ENCODE data around the gene DPEP1. TPM values are rescaled to one million over a fixed set of nuclear protein-coding genes. Genes with fewer than 3 reads are reported as not detected.

Gene DPEP1
- total RNA-seq, 1 experiment from 2014 or later: 1.1 TPM

DNA sequence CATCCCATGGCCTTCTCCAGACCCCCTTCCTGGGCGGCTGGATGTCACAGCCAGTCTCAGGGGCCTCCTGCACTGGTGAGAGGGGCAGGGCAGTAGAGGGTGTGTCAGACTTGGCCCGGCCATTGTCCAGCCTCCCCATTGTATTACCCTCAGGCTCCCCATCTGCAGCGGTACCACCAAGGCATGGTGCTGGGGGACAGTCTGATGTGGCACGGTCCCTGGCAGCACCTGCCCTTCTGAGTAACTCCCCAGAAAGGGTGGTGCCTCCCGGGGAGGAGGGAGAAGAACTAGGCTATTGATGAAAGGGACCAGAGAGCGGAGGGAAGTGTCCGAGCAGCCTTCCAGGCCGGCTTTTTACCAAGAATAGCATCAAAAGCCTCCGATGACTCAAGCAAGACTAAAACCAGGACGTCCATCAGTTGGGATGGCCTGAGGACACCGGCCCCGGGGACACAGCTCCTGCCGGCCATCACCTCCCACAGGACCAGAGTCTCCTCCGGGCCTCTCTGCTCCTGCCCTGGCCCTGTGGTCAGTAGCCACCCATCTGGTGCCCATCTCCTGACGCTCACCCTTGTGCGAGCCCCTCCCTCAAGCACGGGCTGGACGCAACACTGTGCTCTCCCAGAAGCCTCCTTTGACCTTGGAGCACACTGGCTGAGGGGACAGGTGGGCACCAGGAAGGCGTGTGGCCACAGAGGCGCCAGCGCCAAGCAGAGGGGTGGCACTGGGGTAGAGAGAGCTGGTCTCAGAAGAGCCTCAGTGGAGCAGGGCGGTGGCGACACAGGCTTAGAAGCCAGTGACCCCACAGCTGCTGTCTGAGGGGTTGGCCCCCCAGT, 43.7 kb upstream of the DPEP1 start:
- no peaks in the 10 kb centered on the region for H3K4me1 ChIP-seq (ENCODE audit: insufficient read depth, low read length)
- H3K4ac ChIP-seq (ENCODE audit: low read depth, low read length): no peak overlapping the region
- H4K8ac ChIP-seq (replicated peaks; ENCODE audit: insufficient read length, low read depth, low read length): no peak overlapping the region
- H4K20me1 ChIP-seq (ENCODE audit: control insufficient read depth, insufficient read depth, insufficient read length): no peaks in the 10 kb centered on the region
- H3K27me3 ChIP-seq (ENCODE audit: insufficient read depth, low read length): no peaks in the 10 kb centered on the region
- H3K23ac ChIP-seq (ENCODE audit: insufficient read length, low read depth, low read length): no peak overlapping the region
- no peak overlapping the region for H4K91ac ChIP-seq (ENCODE audit: insufficient read length, low read depth, low read length)
- Mint-ChIP-seq H3K27me3 (ENCODE audit: low read depth) (peaks cover 28% of the 10 kb centered on the region), H3K36me3 (ENCODE audit: insufficient read depth in 1 of 3, low read depth in 3 of 3) (peaks cover 0 to 10% (median 0%) of the 10 kb centered on the region in 3 experiments; a peak in 2 of 7 replicates), H3K27ac (no peak overlapping the region), H3K4me3 (no peak overlapping the region), H3K9me3 (no peaks in the 10 kb centered on the region), H3K4me1 (peaks cover 16 to 19% of the 10 kb centered on the region in 2 experiments)
- no peaks in the 10 kb centered on the region for H3K9me3 ChIP-seq (ENCODE audit: control insufficient read depth, low read depth, low read length)
- no peak overlapping the region for H3K9ac ChIP-seq (ENCODE audit: extremely low read depth, insufficient read length, low read length)
- H3K79me1 ChIP-seq (ENCODE audit: insufficient read depth, low read depth, low read length, poor library complexity, severe bottlenecking): no peaks in the 10 kb centered on the region
- H3K79me2 ChIP-seq (ENCODE audit: insufficient read depth, low read length): no peaks in the 10 kb centered on the region
- WGBS (ENCODE audit: extremely low coverage, insufficient read length, low lambda C conversion rate): no CpG with 5 or more reads among the region's 23 CpGs
- no peak overlapping the region for H2BK120ac ChIP-seq (ENCODE audit: low read depth, low read length, poor library complexity, severe bottlenecking)
- H3K27ac ChIP-seq (ENCODE audit: insufficient read length, low read depth, low read length): no peak overlapping the region
- no peak overlapping the region for H2AFZ ChIP-seq (ENCODE audit: low read length)
- no peak overlapping the region for H4K5ac ChIP-seq (ENCODE audit: insufficient read length, low read depth, low read length)
- no peak overlapping the region for H3K14ac ChIP-seq (ENCODE audit: insufficient read depth, low read length)
- H2BK15ac ChIP-seq (ENCODE audit: low read depth, low read length): no peak overlapping the region
- no peak overlapping the region for H3K56ac ChIP-seq (ENCODE audit: insufficient read length, low read depth, low read length)
- no peak overlapping the region for H3K18ac ChIP-seq (ENCODE audit: insufficient read length, low read depth, low read length)
- no peak overlapping the region for H2AK5ac ChIP-seq (ENCODE audit: insufficient read length, low read length)
- H3K4me2 ChIP-seq (ENCODE audit: insufficient read depth, insufficient read length, low read length): no peak overlapping the region
- H2BK5ac ChIP-seq (ENCODE audit: insufficient read length, low read length): no peak overlapping the region
- H3T11ph ChIP-seq (ENCODE audit: low read length): no peak overlapping the region
- no peak overlapping the region for H2BK20ac ChIP-seq (ENCODE audit: low read depth, low read length, poor library complexity, severe bottlenecking)
- no peak overlapping the region for H2BK12ac ChIP-seq (ENCODE audit: insufficient read length, low read depth, low read length)
- peaks cover 7% of the 10 kb centered on the region for H3K23me2 ChIP-seq (ENCODE audit: insufficient read length, low read depth, low read length, poor library complexity, severe bottlenecking)
- TF ChIP-seq, protein P1, sequence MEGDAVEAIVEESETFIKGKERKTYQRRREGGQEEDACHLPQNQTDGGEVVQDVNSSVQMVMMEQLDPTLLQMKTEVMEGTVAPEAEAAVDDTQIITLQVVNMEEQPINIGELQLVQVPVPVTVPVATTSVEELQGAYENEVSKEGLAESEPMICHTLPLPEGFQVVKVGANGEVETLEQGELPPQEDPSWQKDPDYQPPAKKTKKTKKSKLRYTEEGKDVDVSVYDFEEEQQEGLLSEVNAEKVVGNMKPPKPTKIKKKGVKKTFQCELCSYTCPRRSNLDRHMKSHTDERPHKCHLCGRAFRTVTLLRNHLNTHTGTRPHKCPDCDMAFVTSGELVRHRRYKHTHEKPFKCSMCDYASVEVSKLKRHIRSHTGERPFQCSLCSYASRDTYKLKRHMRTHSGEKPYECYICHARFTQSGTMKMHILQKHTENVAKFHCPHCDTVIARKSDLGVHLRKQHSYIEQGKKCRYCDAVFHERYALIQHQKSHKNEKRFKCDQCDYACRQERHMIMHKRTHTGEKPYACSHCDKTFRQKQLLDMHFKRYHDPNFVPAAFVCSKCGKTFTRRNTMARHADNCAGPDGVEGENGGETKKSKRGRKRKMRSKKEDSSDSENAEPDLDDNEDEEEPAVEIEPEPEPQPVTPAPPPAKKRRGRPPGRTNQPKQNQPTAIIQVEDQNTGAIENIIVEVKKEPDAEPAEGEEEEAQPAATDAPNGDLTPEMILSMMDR (conservative IDR thresholded peaks at IDR 0.05): no peak
- no peak for DNase-seq

Measured in H9 (cell line).